Measurements from ENCODE around the gene NPAT.
"Not testable (repeated sequence)": the region's sequence is repeated elsewhere in the genome, so short reads cannot be mapped to it uniquely, and the experiment has no call there.

Gene NPAT

GRCh38 chr11:108148556-108148955 lies 73.9 kb downstream of the NPAT start:
- DNase-seq (ENCODE audit: low read depth, low spot score), result no peak

GRCh38 chr11:108147150-108147549 lies 75.3 kb downstream of the NPAT start:
- DNase-seq (ENCODE audit: low read depth, low spot score), result no peak

- DNase-seq (ENCODE audit: low read depth, low spot score), result no peak
Measured at GRCh38 chr11:108144615-108145014, 77.8 kb downstream of the NPAT start.

DNA sequence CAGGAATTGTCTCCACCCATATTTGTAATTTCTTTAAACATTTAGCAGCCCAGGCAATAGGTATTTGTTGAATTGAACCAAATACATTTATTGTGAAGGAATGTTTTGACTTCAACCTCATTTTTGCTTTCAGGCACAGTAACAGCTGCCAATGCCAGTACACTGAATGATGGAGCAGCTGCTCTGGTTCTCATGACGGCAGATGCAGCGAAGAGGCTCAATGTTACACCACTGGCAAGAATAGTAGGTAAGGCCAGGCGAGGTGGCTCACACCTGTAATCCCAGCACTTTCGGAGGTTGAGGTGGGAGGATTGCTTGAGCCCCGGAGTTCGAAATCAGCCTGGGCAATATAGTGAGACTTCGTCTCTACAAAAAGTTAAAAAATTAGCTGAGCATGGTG lies 80.1 kb downstream of the NPAT start:
- no peak for DNase-seq (ENCODE audit: low read depth, low spot score)

GRCh38 chr11:108137212-108137611 lies 85.2 kb downstream of the NPAT start:
- no peak for DNase-seq (ENCODE audit: low read depth, low spot score)

GRCh38 chr11:108135845-108136544 lies 86.4 kb downstream of the NPAT start:
- DNase-seq (ENCODE audit: low read depth, low spot score), result no peak

- DNase-seq (ENCODE audit: low read depth, low spot score), result not testable (repeated sequence)
Measured at GRCh38 chr11:108132993-108133538, 89.4 kb downstream of the NPAT start.

DNA sequence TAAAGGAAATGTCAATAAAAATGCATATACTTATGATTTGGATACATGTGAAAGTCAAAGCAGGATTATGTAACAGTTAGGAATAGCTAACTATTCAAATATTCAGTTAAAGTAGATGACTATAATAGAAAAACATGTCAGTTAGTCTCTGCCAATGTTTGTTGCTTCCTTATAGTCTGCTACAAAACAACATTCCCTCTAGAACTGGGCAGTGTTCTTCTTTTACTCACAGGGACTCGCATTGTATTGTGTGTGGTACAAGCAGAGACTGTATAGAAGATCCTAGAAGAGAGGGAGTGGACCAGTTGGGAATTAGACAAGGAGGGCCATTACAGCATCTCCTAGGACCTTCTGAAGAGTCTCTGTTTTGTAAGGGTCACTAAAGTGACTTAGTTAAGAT lies 90.4 kb downstream of the NPAT start:
- no peak for DNase-seq (ENCODE audit: low read depth, low spot score)

DNA sequence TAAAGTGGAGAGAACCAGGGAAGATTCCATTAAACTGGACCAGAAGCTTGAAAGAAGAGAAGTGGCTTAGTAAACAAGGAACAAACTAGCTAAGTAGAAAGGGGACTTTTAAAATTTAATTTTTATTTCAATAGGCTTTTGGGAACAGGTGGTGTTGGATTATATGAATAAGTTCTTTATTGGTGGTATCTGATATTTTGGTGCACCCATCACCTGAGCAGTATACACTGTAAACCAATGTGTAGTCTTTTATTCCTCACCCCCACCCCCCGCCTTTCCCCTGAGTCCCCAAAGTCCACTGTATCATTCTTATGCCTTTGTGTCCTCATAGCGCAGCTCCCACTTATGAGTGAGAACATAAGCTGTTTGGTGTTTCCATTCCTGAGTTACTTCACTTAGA lies 93.7 kb downstream of the NPAT start:
- DNase-seq (ENCODE audit: low read depth, low spot score), result no peak

GRCh38 chr11:108125096-108125495 lies 97.3 kb downstream of the NPAT start:
- no peak for DNase-seq (ENCODE audit: low read depth, low spot score)

DNA sequence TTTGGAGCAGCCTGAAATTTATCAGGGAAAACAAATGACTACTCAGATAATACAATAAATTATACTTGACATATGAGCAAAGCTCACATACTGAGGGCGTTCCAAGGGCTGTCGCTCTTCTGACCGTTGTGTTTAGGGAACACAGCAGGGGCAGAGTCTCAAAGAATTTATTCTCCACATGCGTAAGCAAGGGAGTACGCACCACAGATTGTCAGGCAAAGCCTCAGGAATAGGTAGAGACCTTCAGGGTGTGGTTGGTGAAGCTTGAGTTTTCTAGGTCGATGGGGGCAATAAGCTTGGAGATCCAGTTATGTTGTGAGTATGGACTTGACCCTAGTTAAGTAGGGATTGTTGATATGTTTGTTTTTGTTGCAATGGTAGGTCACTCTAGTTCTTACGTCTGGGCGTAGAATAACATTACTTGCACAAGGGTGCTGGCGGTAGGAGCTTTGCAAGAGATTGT lies 100.2 kb downstream of the NPAT start:
- DNase-seq (ENCODE audit: low read depth, low spot score), result peak; percentile 9

- peak; percentile 93 for DNase-seq (ENCODE audit: low read depth, low spot score)
Measured at GRCh38 chr11:108121274-108122155, 100.9 kb downstream of the NPAT start, which contains the start of gene ACAT1. TSS of gene ACAT1 (plus strand) at chr11:108121567. CDS start at chr11:108121607, 40 bp downstream.

DNA sequence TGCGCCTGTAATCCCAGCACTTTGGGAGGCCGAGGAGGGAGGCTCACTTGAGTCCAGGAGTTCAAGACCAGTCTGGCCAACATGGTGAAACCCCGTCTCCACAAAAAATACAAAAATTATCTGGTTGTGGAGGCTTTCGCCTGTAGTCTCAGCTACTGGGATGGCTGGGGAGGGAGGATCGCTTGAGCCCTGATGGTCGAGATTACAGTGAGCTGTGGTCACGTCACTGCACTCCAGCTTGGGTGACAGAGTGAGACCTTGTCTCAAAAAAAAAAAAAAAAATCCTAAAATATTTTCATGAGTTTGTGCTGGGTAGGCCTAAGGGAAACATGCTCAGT lies 101.5 kb downstream of the NPAT start:
- not testable (repeated sequence) for DNase-seq (ENCODE audit: low read depth, low spot score)

GRCh38 chr11:108117746-108118371 lies 104.6 kb downstream of the NPAT start:
- no peak for DNase-seq (ENCODE audit: low read depth, low spot score)

DNA sequence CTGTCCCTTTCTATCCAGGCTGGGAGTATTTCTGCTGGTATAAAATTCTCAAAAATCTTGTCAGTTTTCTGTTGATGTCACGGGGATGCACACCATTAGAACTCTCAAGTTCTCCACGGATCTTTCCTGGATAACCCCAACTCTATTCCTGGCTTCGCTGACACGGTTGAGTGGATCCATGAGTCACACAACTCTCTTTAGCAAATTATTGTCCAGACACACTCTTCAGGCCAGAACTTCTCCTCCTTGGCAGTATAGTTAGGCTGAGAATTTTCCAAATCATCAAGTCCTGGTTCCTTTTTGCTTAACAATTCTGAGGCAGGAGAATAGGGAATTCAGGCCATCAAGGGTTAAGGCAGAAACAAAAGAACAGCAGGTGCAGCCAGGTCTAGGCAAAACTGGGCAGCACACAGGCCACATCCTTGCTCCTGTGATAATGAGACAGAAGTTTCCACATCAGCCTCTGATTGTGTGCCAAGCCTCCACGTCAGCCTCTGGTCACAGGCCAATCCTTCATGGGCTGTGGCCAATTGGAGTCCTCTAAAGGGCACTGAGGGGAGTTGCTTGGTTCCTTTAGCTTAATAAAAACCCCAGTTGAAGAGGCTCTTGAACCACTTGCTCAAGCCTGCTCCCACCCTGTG lies 106.8 kb downstream of the NPAT start:
- no peak for DNase-seq (ENCODE audit: low read depth, low spot score)

GRCh38 chr11:108112057-108112456 lies 110.4 kb downstream of the NPAT start:
- no peak for DNase-seq (ENCODE audit: low read depth, low spot score)

- no peak for DNase-seq (ENCODE audit: low read depth, low spot score)
Measured at GRCh38 chr11:108111126-108111525, 111.3 kb downstream of the NPAT start.

Data from ELF-1 (cell line).